HG03575 (cell line): ENCODE measurements around the gene GRM7.

Experiments
- ATAC-seq: cut with Tn5 transposase; IDR thresholded peaks from one replicate; pipeline ENCODE4 v1.9.1; 2021; ENCODE audit not compliant: unreplicated experiment, insufficient number of reproducible peaks, low FRiP score; ENCODE audit errors: extremely low read depth

The GRM7 gene

DNA sequence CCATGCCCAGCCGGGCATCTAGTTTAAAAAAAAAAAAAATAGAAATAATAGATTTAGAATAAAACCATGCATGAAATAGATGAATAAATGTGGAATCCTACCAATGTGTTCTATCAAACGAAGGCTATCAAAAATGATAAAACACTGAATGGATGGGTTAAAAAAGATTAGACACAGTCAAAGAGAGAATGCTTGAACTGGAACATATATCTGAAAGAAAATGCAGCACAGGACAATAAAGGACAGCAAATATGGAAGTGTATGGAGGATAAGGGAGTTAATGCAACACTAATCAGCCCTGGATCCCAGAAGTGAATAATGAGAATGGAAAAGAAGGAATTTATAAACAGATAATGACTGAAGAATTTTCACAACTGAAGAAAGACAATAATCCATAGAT lies 571.7 kb downstream of the GRM7 start:
- no peak for ATAC-seq

DNA sequence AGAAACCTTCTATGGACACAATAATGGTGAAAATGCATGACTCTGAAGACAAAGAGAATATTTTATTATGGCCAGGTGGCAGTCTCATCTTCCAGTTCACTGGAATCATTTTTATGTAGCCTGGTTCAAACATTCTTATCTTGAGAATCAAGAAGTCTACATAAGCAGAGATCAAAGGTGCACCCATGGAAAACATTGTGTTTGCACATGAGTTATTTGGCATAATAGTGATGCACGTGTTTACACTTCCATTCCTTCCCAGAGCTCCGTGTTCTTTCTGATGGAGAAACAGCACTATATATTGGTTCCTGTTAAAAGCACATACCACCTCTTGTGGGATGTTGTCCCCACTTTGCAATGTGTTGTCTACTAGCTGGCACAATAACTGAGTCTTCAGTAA lies 572.2 kb downstream of the GRM7 start:
- ATAC-seq = no peak

DNA sequence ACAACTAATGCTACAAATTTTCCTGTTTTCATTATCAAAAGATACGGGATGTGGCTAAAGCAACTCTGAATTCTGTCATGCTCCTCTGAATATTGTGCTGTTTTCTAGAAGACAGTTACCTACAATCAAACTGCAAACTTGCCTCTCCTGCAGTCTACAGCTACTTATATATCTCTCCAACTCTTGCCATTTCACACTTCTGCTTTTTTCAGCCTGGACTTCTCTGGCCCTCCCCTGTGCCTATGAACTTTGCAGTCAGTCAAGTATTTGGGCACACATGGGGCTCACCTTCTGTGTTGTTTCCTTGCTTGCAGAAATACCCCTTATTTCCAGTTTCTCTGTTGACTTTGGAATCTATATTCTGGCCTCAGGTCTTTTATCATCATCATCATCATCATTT lies 575.6 kb downstream of the GRM7 start:
- no peak for ATAC-seq

DNA sequence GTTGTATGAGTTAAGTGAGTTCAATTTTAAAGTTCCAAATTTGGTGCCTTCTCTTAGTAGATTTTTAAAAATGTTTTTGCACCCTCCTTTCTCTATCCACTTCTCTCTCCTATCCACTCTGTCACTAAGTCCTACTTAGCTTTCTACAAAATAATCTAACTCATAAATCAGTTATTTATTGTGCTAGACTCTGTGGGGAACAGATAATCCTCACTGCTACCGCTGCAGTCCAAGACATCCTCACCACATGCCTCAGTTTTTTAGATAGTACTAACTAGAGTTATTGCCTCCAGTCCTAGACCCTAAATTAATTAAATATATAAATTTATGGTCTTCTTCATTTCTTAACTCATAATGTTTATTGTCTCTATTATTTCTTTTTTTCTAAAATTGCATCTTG lies 576.3 kb downstream of the GRM7 start:
- ATAC-seq = no peak

DNA sequence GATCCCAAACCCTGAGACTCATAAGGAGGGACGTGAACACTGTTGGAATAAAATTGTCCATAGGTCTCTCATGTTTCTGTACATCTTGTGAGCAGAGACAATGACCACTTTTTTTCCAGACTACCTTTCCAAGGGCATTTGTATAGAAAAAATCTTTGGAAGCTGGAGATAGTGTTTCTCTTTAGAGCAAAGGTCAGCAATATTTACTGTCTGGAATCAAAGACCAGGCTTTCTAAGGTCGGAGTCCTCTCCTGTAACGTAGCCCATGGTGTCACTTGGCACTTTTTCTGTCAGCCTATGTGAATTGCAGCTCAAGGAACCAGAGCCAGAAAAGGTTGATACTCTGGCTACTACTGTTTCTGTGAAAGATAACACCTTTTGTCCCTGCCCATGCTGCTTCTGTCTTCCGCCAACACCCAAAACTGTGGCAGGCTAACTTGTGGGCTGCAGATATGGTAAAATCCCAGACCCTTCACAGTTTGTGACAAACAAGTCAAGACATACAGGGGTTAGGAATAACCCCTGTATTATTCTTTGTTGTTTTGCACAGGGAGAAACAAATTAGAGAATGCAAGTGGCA lies 578.3 kb downstream of the GRM7 start:
- no peak for ATAC-seq

DNA sequence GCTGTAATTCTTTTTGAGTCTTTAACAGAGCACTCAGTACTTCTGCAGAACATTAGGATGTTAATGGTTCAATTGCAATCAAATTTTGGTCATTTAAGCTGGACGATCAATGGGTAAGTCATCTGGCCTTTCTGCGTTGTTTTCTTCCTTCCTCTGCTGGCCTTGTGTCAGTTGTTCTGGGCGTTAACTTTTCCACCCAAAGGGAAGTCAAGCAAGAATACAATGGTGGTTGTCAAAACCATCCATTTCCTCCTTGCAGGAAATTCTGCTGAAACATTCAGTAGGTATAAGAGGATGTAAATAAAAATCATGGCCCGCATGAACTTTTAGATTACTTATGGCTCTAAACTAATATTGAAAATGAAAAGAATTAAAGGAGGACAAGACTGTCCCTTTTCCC lies 584.0 kb downstream of the GRM7 start:
- ATAC-seq = no peak

DNA sequence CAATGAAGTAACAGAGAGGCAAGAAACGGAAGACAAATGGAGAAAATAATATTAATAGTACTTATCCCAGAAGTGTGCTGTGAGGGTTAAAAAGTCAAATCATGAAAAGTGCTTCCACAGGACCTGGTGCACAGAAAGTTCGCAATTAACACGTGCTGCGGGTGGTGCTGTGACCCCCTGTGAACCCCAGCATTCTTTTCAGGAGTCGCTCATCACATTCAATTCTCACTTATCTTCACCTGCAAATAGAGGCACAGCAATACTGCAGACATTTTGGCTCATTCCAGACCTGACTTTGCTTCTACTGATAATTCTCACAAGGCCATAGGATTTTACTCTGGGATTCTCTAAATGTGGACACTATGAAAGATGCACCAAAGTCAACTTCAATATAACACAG lies 584.4 kb downstream of the GRM7 start:
- no peak for ATAC-seq

DNA sequence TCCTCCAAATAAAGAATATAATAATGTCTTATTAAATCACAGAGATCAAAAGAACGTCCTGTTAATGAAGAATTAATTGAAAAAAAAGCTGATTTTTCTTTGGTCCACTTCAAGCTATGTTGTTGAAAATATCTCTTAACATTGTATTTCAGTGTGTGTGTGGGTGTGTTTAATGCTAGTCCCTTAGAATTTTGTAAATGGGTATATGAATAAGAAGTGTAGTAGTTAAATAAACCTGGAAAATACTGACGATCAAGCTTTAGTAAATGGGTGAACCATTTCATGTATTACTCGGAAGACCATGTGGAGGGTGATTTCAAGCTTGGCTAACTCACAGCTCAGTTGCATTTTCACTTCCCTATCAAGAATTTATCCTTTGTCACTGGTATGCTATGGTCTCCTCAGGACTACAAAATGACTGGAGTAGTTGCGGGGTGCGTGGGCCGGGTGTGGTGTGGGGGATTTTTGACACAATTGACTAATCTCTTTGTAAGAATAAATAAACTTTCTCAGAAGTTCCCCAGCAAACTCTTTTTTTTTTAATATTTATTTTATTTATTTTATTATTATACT lies 586.4 kb downstream of the GRM7 start:
- peak; percentile 99 for ATAC-seq

DNA sequence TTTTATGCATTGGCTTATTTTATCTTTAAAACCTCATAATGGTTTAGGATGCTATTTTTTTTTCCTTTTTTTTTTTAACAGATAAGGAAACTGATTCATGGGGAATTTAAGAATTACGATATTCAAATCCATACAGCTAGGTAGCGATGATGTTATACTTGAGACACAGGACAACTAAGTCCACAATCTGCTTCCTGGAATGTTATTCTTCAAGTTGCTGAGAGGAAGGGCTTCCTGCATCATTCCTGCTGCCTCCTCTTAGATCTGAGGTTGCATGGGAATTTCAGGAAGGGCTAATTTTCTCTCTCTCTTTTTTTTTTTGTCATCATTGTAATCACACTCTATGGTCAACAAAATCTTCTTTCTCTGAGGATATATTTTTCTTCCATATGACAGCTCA lies 595.5 kb downstream of the GRM7 start:
- ATAC-seq = no peak

DNA sequence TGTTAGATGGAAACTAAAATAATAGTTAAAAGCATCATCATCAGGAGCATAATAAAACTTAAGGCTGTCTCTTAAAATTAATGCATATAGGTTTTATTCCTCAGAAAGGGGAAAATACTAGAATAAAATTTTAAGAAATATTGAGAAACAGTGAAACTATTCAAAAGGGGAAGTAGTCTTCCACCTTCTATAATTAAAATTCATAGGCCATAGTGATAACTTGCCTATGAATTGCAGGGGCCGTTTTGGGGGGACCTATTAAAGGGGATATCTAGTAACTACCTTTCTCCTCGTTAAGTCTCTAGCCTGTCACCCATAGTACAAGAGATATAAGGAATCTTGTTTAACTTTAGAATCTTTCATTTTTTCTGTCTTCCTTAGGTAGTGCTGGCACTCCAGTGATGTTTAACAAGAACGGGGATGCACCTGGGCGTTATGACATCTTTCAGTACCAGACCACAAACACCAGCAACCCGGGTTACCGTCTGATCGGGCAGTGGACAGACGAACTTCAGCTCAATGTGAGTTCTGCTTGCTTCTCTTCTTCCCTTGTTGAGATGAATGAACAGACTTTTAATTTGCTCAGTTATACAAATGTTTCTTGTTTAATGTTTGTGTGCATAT lies 600.4 kb downstream of the GRM7 start:
- ATAC-seq = peak; percentile 55

DNA sequence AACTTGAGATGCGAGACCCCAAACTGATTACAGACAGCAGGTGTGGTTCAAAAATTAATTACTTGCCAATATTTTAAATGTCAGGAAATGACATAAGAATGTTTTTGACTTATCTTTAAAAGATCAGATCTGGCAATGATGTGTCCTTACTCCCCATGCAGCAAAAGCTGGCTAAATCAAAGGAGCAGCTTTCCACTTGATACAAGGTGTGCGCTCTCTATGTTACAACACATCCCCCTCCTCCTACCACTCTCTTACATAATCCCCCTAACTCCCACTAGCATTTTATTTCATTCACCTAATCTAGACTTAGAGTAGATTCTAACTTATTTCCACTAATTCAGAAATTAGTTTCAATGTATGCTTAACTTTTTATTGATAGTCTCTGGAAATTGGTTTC lies 609.0 kb downstream of the GRM7 start:
- ATAC-seq = no peak

DNA sequence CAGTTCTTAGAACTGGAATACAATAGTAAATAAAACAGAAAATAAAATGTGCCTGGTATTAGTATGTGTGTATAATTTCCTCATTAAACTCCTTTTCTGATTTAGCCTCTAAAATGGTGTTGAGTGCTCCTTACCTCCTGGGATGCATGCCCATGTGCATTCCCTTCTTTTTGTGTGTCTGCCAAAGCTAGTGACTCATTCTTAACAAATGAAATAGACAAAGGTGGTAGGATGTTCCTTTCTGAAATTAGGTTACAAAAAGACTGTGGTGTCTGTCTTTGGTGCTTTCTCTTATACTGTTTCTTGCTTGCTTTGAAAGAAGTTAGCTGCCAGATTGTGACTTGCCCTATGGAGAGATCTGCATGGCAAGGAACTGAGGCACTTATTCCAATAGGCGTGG lies 623.7 kb downstream of the GRM7 start:
- no peak for ATAC-seq

DNA sequence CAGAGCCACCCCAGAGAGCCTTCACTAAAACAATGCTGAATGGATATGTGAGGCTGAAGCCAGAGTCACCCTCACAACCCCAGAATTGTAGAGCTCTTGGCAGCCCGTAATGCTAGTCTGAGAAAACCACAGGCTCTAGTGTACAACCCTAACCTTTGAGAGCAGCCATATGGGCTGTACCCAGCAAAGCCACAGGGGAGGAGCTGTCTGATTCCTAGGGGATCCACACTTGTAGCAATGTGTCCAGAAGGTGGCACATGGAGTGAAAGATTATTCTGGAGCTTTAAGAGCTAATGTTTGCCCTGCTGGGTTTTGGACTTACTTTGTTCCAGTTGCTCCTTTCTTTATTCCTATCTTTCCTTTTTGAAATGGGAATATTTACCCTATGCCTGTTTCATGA lies 626.8 kb downstream of the GRM7 start:
- ATAC-seq = no peak

DNA sequence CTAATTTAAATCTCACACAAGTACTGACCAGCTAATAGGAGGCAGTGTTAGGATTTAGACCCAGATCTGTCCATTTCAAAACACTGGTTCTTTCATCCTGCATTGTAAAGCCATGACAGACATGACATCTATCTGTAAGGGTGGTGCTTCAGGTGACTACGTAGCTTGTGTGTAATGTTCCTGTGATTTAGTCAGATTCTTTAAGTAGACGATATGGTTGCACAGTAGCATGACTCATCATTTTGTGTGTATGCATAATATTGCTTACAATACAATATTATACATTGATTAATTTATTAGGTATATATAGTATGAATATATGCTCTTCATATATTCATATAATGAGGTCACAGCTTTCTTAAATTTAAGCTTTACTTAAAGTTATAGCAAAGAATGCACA lies 628.5 kb downstream of the GRM7 start:
- no peak for ATAC-seq

DNA sequence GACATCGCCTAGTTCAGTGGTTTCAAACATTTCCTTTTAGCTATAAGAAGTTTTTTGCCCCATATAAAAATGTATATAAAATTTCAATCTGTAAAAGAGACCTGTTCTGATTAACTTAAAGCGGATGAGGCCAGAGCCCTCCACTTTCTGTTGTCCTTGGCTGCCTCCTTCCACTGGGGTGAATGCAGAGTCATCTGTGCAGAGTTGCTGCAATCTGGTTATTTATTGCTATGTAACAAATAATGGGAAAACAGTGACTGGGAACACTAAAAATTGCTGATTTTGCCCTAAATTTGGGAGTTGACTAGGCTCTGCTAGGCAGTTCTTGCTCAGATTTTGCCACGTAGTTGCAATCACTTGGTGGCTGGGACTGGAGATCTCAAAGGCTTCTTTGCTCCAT lies 637.8 kb downstream of the GRM7 start:
- no peak for ATAC-seq

DNA sequence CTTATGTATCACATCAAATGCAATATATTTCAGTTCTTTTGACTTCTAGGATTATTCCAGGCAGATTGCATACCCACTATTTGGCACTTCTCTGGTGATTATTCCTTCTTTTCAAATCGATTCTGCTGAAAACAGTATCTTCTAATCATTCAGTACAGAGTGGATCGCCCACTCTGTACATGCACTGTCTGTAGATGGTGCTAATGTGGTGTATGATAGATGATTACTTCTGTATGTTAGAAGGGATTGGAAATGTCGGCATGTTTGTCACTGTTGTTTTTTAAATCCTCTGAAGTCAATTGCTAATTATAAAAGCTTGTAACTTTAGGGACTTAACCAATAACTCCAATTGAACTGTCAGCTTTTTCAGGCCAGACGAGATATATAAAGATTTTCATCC lies 642.5 kb downstream of the GRM7 start:
- ATAC-seq = no peak

DNA sequence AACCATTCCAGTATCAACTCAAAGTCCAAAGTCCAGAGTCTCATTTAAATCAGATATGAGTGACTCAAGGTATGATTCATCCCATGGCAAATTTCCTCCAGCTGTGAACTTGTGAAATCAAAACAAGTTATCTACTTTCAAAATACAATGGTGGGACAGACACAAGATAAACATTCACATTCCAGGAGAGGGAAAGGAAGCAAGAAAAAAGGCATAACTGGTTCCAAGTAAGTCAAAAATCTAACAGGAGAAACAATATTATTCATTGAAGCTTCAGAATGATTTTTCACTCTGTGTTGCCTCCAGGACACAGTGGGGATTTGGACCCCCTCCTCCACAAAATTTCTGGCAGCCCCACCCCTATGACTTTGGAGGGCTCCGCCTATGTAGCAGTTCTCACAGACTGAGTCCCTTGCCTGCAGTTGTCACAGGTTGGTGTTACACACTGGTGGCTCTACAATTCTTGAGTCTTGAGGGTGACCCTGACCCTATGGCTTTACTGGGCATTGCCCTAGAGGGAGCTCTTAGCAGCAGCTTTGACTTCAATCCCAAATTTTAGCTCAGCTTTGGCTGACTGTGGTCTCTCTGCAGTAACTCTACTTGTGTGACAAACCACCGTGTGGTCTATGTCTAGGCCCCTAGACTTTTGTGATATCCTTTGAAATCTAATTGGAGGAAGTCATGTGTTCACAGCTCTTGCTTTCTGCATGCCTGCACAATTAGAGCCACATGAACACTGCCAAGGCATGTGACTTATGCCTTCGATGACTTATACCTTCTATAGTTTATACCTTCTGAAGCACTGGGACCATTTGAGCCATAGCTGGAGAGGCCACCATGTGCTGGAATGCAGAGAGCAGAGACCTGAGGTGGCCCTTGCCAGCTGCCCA lies 644.2 kb downstream of the GRM7 start:
- ATAC-seq = no peak

DNA sequence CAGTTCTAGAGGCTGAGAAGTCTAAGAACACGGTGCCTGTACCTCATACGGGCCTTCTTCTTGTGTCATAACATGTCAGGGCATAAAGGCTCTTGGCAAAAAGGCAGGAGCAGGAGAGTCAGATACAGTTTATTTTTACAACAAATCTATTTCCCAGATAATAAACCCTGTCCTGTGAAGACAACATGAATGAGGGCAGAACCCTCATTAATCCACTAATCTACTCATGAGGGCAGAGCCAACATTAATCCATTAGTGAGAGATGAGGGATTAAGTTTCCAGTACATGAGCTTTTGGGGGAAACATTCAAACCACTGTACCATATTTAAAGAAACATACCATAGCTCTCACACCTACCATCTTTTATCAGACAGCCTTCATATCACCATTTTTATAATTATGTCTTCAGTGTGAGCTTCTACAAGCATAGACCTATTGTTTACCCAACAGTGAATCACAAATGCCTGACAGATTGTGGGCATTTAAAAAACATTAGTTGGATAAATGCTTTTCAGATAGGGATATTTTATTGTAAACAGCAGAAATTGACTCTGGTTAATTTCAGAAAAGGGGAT lies 645.8 kb downstream of the GRM7 start:
- ATAC-seq = no peak

DNA sequence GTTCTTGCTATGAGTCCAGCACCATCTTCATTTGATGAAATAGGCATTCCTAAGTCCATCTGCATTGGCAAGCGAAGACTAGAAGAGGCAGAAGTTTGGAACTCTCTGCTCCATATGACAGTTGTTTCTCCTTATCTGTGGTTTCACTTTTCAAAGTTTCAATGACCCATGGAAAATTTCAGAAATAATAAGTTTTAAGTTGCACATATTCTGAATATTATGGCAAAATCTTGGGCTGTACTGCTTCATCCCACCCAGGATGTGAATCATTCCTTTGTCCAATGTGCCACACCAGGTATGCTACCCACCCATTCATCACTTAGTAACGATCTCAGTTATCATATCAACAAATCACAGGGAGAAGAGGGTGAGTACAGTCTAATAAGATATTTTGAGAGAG lies 647.9 kb downstream of the GRM7 start:
- ATAC-seq = no peak

DNA sequence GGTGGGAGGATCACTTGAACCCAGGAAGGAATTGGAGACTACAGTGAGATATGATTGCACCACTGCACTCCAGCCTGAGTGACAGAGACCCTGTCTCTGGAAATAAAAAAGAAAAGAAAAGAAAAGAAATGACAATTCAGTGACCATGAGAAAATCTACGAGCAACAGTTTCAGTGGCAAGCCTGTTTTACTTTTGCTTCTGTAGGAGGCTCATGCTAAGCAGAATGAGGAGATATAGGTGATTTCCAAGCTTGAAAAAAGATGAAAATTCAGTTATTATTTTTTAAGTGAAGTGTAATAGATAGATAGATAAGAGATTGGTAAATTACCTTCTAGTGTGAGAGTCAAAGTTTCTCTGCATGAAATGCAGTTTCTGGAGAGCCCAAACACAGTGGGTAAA lies 651.1 kb downstream of the GRM7 start:
- no peak for ATAC-seq
